SK-N-DZ (cell line): Measurements from ENCODE around the gene VSTM4. TPM values are rescaled to one million over a fixed set of nuclear protein-coding genes. Genes with fewer than 3 reads are reported as not detected.

Experiments
- DNase-seq: peaks from one replicate; pipeline ENCODE4 v3.0.0-alpha.2; 2015; ENCODE audit warnings: low spot score
- polyA plus RNA-seq, 2 experiments: library from polyadenylated mRNA; depleted of rRNA; stranded (reverse); fragments of >200 nt; gene quantifications; 2 replicates each; pipeline ENCODE4 v1.2.3, GENCODE V29; 2014

Gene VSTM4, protein sequence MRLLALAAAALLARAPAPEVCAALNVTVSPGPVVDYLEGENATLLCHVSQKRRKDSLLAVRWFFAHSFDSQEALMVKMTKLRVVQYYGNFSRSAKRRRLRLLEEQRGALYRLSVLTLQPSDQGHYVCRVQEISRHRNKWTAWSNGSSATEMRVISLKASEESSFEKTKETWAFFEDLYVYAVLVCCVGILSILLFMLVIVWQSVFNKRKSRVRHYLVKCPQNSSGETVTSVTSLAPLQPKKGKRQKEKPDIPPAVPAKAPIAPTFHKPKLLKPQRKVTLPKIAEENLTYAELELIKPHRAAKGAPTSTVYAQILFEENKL
- 2.8 and 3.8 TPM in 2 replicates for polyA plus RNA-seq (2014; cell fraction: cytosol; rRNA removed)
- polyA plus RNA-seq (2014; cell fraction: nucleus; rRNA removed), result 2.0 and 2.2 TPM in 2 replicates

DNA sequence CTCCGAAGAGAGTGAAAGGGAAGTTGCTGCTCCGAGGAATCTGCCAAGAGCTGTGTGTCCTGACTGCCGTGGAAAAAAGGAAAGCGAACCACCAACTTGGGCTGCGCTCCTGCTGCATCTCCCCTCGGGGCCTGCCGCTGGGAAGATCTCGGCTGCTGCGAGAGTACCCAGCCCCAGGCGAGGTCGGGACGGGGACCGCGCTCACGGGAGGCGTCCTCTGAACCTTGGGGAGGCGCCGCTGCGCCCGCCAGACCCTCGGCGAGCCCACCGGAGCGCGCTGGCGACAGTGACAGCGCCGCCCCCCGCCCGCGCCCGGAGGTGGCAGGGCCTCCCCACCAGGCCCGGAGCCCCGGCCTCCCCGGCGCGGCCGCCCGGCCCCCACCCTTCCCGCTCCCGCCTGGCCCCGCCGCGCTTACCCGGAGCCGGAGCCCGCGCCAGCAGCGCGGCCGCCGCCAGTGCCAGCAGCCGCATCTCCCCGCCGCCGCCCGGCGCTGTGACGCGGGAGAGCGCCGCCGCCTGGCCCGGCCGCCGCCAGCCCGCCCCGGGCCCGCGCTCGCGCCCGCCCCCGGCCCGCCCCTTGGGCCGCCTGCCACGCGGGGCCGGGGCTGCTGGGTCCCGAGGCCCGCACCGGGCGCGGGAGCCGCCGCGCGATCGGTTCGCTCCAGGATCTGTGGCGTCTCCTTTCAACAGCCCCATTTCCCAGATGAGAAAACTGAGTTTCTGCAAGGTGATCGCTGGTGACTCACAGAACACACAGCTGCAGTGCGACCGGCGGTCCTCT, at the start of gene VSTM4:
Gene VSTM4 (minus strand): TSS at position 508 of the 781 bp plus-strand sequence. CDS start 37 bp downstream, at position 471.
- peak; percentile 55 for DNase-seq

DNA sequence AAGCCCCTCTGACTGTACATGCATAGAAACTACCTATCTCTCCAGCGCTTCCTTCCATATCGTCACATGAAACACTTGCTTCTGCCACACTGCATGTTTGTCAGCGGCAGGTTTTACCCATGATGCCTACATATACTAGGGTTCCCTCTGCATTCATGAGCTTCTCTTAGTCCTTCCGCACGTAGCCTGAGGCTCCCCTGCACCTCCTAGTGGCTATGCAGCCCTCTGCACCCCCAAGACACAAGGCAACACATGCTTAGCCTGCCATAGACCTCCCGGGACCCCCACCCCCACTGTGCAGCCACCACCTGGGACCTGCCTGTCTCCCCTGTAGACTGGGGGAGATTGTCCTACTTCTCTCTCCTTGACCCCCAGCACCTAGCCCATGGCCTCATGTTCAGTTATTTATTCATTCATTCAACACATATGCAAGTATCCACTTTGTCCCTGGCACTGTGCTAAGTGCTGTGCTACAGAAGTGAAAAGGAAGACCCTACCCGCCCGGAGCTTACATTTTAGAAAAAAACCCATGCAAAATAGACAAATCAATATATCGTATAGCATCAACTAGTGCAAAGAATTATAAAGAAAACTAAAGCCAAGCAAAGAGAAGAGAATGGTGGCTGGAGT, 49.4 kb upstream of the VSTM4 start:
- peak; percentile 63 for DNase-seq

DNA sequence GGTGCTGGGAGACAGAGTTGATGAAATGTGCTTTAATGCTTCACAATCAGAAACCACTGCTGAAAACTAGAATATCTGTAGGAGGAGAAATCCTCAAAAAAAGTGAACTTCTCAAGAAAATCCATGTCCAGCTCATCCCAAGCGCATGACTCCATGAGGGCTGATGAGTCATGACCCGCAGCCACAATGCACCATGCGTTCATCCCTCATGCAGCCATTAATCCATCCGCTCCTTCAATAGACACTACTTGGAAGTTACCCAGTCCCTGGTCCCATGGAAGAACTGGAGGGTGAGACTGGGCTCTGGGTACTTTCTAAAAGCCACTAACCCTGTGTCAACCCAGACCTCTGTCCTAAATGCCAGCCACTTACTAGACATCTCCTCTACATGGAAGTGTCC, 48.4 kb upstream of the VSTM4 start:
- DNase-seq, result no peak

DNA sequence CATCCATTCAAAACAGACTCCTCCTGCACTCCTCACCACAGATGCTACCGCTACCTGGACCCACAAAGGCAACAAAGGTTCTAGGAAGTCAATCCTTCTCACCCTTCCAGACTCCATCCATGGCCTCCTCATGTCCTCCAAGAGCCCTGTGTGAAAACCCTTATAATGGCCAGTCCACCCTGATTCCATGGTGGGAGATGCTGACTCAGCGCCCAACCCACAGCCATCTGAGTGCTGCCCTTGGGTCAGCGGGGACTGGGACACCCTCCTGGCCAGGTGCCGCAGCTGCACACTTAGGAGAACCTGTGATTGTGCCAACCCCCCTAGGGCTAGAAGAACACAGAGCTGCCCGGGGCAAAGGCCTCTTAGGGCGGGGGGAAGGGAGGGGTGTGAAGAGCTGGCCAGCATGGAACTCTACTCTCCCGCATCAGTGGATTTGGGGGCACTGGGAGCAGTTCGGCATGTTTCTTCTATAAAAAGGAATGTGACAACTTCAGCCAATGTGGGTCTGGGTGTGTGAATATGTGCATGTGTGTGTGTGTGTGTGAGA, 47.5 kb upstream of the VSTM4 start:
- no peak for DNase-seq

DNA sequence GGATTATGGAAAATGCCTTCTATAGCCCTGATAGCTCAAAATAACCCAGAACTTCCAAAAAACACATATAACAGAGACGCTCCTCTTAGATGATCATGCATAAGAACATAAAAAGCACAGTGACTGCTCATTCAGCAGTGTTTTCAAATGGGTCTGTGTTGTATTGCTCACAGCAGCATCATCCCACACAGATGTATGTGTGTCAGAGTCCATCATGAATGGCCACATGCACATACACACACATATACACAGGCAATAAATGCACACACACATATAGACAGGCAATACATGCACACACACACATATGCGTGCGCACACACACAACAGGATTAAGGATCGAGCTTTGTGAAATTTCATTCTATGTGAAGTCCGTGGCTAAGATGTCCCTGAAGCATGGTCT, 46.7 kb upstream of the VSTM4 start:
- DNase-seq, result no peak

DNA sequence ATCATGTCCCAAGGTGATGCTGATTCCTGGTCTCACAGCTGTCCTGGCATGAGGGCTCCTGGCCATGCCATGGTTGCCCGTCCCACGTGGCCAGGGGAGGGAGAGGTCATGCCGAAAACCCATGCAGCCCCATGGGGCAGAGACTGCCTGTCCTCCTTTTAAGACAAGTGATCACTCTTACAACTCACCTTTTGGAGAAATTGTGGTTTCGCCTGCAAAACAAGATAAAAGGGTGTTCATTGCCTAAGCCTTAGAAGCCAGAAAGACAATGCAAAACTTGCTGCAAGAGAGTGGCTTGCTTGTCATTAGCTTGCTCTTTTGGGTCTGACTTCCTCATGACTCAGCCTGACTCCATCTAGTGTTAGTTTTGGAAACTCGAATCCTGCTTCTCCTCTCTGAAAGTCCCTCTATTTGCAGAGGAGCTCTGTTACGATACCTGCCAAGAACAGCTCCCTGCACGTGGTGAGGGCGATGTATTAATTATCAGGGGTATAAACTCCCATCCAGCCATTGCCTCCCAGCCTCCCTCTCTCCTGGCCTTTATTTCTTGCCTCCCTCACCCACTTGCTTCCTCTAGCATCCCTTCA, 46.2 kb upstream of the VSTM4 start:
- DNase-seq, result no peak

DNA sequence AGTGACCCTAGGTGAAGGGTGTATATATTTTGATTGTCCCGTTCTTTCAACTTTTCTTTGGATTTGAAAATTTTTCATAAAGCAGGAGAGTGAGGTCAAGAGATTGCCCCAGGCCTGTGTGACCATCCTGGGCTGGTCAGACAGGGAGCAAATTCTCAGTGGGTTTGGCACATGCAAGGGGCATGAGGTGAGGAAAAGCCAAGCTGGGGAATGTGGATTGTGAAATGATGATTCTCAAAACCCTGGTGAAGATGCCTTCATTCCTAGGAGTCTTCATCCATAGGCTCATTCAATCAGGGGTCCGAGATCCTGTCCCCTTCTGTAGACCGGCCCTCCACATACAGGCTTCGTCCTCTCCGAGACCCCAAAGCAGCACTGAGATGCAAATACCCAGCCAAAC, 45.5 kb upstream of the VSTM4 start:
- no peak for DNase-seq

DNA sequence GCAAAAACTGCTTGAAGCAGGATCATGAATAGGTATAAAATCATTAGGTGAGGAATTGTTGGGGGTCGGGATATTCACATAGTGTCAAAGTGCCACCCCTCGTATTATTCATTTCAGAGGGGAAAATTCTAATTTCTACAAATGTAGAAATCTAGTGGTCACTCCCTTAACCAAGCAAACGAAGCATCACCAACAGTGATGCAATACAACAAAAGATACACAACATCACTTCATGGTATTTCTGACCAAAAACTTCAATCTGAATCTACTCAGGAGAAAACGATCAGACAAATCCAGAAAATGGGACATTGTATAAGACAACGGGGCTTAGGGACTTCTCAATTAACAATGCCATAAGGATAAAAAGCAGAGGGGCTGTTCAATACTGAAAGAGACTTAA, 44.8 kb upstream of the VSTM4 start:
- DNase-seq, result no peak

DNA sequence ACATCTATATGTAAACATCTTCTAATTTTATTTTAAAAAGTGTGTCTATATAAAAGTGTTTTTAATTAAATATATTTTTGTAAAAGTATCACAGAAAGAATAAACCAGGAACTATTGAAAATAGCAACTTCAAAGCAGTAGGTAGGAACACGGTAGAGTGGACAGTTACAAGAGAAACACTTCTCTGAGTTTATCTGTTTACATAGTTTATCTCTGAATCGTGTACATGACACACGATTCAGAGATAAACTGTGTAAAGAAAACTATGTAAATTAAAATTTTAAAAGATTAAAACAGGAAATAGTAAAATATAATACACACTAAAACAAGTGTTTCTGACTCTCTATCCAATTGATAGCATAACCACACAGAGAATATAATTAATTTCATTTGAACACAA, 43.6 kb upstream of the VSTM4 start:
- no peak for DNase-seq

DNA sequence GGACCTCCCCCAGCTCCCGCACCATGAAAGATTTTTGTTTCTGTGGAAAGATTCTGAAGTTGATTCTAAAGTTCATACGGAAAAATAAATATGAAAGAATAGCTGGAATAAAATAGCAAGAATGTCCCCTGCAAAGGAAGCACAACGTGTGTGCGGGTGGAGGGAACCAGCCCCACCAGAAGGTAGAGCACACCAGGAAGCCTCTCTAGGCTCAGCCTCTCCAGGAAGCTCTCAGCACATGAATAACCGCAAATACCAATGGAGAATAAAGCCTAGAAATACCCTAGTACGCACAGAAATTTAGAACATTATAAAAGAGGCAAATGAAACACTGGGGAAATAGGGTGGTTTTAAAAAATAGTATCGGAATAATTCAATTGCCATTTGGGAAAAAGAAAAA, 43.1 kb upstream of the VSTM4 start:
- DNase-seq, result no peak

DNA sequence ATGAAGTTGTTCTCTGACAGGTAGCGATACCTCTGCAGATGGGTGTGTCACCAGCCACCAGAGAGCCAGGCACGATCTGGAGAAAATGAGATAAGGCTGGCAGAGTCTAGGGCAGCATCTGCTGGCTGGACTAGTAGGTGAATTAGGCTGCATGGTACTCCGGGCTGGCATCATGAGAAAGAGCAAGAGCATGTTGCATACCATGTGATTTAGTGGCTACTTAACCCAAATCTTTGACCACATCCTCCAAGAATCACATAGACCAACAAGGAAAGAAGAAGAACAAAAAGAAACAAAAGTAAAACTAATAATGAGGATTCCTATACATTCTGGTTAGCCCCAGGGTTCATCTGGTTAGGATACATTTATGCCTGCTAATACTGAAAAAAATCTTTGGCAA, 41.9 kb upstream of the VSTM4 start:
- no peak for DNase-seq

DNA sequence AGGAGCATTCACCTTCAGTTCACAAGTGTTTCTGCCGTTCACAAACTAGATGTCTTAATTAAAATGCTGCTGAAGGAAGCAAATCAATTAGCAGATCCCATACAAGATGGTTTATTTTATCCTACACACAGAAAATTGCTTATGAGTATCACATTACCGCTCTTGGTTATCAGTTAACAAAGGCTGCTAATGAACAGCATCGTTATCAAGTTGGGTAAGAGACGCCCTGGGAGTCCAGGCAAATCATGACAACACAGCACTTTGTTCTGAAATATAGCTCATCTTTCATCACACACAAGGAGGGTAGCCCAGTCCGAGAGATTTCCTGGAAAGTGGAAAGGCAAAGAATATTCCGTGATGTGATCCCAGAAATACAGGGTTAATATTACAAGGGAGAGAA, 39.3 kb upstream of the VSTM4 start:
- DNase-seq, result no peak

DNA sequence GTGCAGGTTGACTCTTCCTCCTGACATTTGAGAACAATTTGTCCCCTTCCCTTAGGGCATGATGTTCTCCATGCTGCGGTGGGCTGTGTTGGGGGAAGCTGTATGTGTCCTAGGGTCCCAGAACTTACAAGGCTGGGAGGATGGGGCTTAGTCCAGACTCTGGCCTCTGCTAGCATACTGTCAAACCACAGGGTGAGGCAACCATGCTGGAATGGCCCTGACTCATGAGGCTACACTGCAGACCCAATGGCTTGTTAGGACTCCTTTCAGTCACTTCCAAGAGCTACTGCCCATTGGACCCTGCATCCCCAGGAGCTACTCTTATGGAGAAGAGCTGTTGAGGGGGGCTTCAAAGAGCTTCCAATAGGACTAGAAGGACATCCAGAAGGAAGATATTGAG, 38.6 kb upstream of the VSTM4 start:
- DNase-seq, result no peak

DNA sequence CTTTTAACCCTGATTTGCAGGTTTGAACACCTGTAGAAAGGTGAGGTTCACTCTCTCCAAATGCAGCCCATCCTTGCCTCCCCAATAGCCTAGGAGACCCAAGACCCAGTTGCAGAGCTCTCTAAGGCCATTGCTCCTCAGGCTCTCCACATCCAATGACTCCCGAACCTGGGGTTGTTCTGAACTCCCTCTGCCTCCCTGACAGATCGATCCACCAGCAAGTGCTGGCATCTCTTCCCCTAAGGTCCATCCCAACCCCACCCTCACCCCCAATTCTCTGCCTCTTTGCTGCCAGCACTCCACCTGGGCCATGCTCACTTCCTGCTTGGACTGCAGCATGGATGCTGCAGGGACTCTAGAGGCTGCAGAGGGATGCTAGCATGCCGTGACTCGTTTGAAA, 37.8 kb upstream of the VSTM4 start:
- DNase-seq, result no peak

DNA sequence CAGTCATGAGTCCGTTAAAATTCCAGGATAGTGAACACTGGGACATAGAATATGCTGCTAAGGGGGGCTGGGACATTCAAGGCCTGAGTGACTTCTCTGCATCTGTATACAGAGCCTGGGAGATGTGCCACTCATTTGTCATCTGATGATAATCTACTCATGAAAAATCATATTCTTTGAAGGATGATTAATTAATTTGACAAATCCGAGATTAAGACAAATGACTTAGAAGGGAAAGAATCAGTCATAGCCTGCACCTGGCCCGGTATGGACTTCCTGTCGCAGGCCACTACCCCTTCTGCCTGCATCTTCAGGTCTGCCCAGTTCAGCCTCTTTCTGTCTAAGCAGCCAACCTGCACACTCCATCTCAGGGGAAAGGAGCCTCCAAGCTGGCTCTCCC, 37.3 kb upstream of the VSTM4 start:
- DNase-seq, result no peak

DNA sequence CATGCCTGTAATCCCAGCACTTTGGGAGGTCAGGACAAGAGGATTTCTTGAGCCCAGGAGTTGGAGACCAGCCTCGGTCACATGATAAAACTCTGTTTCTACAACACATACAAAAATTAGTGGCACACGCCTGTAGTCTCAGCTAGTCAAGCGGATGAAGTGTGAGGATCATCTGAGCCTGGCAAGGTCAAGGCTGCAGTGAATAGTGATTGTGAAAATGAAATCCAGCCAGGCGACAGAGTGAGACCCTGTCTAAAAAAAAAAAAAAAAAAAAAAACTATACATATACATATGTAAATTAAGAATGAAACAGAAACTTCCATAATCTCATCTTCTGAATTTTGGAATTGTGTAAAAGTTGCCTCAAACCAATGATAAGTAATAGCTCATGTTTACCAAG, 36.7 kb upstream of the VSTM4 start:
- no peak for DNase-seq

DNA sequence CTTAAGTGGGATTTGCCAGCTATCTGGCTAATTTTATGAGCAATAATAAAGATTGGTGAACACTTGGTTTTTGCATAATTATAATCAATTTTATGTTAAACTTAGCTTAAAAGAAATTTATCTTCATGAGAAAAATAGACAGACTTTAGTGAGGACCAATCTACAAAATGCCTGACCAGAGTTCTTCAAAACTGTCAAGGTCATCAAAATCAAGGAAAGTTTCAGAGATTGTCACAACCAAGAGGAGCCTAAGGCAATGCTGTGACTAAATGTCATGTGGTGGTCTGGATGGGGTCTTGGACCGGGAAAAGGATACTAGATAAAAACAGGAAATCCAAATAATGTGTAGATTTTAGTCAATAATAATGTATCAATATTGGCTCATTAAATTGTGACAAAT, 36.2 kb upstream of the VSTM4 start:
- DNase-seq, result no peak

DNA sequence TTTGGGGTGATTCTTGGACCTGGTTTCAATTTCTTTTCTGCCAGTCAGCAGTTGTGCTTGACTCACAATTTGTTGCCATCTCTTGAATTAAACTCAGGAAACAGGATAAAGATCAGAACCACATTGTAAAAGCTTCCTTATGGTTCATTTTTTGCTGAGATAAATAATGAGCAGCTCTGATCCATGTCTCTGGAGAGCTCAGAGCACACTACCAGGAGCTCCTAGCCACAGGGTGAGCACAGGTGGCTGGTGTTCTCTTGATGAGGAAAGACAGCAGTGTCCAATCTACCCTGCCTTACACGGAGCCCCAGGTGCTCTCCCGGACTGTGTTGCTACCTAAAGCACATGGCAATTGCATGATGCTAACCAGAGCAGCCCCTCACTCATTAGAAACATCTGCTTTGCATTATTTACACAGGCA, 35.7 kb upstream of the VSTM4 start:
- DNase-seq, result peak; percentile 87

DNA sequence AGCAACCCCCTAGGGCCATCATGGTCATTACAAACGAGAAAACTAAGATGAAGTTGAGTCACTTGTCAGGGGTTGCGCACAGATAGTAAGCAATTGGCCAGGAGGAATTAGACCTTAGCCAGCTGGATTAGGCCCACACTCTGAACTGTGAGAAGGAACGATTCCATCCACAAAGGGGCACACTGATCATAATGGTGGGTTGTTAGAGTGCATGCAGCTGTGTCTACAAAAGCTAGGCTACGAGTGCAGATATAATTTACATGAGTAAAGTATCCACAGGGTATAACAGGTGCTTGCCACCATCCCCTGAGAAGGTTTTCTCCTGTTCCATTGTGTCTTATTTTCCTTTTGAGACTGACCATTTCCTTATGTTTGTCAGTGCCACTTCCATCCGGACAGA, 35.1 kb upstream of the VSTM4 start:
- DNase-seq, result no peak

DNA sequence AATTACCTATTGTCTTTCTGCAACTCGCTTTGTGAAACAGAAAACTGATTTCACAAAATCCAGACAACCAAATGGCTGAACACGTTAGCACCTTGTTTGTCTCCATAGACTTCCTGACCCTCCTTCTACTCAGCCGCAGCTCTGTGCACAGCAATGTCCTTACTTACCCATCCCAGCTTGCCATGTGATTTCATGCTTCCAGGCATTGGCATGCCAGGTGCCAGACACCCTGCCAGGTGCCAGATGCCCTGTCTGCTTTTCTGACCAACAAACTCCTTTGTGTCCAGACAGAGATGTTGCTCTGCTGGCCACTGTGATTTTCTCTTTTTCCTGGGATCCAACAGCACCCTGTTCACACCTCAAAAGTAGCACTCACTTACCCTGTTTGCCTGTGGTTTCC, 34.6 kb upstream of the VSTM4 start:
- DNase-seq, result no peak

DNA sequence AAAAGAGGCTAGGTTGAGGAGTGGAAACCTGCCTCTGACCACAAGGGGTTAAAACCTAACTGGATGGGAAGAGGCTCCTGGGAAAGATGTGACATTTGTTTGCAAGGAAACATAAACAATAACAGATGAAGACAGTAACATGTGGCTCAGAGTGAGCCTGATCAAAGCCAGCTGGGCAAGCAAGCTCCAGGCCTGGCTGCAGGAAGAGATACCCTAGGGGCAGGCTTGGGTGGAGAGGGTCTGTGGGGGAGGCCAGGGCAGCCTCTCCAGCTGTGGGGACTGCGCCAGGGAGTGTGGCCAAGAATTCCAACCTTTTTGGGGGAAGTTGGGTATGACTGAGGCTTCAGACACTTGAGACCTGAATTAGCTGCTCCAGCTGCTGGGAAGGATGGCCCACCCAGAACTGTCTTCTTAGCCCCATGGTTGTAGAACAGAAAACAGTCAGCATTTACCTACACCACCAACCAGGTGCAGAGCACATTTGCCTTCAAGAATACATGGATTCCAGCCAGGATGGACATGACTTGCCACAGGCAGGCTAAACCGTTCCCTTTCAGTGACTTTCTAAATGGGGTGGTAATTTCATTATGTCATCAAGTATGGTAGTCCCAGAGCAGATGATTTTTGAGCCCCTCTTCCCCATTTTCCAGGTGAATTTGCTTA, 28.9 kb upstream of the VSTM4 start:
- no peak for DNase-seq
